ENCODE measurements around the gene GJC1. TPM values are rescaled to one million over a fixed set of nuclear protein-coding genes. Genes with fewer than 3 reads are reported as not detected.

The GJC1 gene
- total and polyA plus RNA-seq, 2 donors (not counting 1 experiment from before 2014, with no cell fraction given): 33.9 to 97.3 TPM

DNA sequence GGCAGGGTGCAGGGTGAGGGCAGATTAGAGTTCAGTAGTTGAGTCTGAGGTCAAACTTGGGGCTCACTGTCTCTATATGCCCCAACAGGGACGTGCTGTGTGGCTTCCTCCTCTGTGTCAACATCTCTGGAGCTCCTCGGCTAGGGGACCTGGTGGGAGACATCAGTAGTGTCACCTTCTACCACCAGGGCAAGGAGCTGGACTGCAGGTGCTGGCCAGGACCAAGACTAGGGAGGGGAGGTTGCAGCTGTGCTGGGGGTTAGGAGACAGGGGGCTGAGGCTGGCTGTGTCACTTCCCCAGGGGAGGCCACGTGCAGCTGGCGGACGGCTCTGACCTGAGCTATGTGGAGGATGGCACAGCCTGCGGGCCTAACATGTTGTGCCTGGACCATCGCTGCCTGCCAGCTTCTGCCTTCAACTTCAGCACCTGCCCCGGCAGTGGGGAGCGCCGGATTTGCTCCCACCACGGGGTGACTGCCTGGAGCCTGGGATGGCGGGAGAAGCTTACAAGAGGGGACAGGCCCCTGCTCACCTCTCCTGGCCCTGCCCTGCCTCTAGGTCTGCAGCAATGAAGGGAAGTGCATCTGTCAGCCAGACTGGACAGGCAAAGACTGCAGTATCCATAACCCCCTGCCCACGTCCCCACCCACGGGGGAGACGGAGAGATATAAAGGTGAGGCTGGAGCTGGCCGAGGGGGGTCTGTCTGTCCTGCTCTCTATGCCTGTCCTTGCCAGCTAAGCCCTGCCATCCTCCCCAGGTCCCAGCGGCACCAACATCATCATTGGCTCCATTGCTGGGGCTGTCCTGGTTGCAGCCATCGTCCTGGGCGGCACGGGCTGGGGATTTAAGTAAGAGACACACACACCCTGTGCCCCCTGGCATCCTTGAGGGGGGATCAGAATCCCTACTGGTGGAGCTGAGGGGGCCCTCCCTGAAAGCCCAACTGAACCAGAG, 52.4 kb downstream of the GJC1 start:
- Histone ChIP-seq H3K79me2 (ENCODE audit: control insufficient read depth, insufficient read depth, low read length) (no peaks in the 10 kb centered on the region), H3K4me2 (ENCODE audit: extremely low read depth, insufficient read depth, low read length) (no peak overlapping the region), H3K4me3 (replicated peaks in 1 of 4; ENCODE audit: control extremely low read depth in 1 of 4, insufficient read depth in 1 of 4, low read depth in 3 of 4, low read length in 4 of 4) (no peak overlapping the region), H3K4me1 (ENCODE audit: control insufficient read depth, extremely low read depth, insufficient read depth, low read length) (peaks cover 7% of the 10 kb centered on the region), H4K20me1 (ENCODE audit: control insufficient read depth, extremely low read depth, insufficient read depth, low read length) (no peaks in the 10 kb centered on the region), H3K27ac (ENCODE audit: insufficient read depth, low read length) (no peak overlapping the region), H2AFZ (ENCODE audit: low read length) (no peak overlapping the region), H3K36me3 (ENCODE audit: control insufficient read depth, insufficient read depth, low read length) (no peaks in the 10 kb centered on the region), H3K27me3 (ENCODE audit: control insufficient read depth, insufficient read depth, low read length) (no peaks in the 10 kb centered on the region), H3K9ac (ENCODE audit: insufficient read depth, low read length) (no peak overlapping the region), H3K9me3 (ENCODE audit: control insufficient read depth, insufficient read depth, low read depth, low read length) (no peaks in the 10 kb centered on the region)
- DNase-seq (ENCODE audit: low read depth in 2 of 2): no peak
- TF ChIP-seq, protein P1, sequence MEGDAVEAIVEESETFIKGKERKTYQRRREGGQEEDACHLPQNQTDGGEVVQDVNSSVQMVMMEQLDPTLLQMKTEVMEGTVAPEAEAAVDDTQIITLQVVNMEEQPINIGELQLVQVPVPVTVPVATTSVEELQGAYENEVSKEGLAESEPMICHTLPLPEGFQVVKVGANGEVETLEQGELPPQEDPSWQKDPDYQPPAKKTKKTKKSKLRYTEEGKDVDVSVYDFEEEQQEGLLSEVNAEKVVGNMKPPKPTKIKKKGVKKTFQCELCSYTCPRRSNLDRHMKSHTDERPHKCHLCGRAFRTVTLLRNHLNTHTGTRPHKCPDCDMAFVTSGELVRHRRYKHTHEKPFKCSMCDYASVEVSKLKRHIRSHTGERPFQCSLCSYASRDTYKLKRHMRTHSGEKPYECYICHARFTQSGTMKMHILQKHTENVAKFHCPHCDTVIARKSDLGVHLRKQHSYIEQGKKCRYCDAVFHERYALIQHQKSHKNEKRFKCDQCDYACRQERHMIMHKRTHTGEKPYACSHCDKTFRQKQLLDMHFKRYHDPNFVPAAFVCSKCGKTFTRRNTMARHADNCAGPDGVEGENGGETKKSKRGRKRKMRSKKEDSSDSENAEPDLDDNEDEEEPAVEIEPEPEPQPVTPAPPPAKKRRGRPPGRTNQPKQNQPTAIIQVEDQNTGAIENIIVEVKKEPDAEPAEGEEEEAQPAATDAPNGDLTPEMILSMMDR (conservative IDR thresholded peaks at IDR 0.05 in 1 of 2, IDR thresholded peaks at IDR 0.05 in 1 of 2; ENCODE audit: low read depth in 1 of 2, low read length in 2 of 2): no peak
- TF ChIP-seq EZH2 (IDR thresholded peaks at IDR 0.05; ENCODE audit: low read length, missing control alignments): no peak

DNA sequence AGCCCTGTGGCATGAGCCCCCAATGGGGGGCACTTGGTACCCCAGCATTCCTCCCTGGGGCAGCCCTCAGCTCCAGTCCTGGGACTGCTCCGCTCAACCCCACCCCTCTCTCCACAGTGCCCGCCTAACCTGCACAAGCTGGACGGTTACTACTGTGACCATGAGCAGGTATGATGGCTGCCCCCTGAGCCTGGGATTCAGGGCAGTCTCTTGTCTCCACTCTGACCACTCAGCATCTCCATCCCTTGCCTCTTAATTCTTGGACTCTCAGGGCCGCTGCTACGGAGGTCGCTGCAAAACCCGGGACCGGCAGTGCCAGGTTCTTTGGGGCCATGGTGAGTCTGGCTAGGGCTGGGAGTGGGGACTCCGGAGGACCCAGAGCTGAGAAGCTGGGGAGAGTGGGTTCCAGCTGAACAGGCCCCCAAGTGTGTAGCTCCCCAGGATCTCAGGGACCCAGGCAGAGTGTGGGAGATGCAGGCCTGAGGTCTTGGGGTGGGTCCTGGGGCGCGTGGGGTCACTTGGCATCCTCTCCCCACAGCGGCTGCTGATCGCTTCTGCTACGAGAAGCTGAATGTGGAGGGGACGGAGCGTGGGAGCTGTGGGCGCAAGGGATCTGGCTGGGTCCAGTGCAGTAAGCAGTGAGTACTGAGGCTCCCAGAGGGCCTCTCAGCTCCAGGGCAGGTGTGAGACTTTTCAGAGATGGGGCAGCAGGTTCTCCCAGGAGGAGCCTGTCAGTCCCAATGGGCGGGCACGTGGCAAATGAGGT, 53.3 kb downstream of the GJC1 start:
- Histone ChIP-seq H3K79me2 (ENCODE audit: control insufficient read depth, insufficient read depth, low read length) (no peaks in the 10 kb centered on the region), H3K9ac (ENCODE audit: insufficient read depth, low read length) (no peak overlapping the region), H3K27me3 (ENCODE audit: control insufficient read depth, insufficient read depth, low read length) (no peaks in the 10 kb centered on the region), H3K4me3 (replicated peaks in 1 of 4; ENCODE audit: control extremely low read depth in 1 of 4, insufficient read depth in 1 of 4, low read depth in 3 of 4, low read length in 4 of 4) (no peak overlapping the region), H3K4me1 (ENCODE audit: control insufficient read depth, extremely low read depth, insufficient read depth, low read length) (peaks cover 7% of the 10 kb centered on the region), H3K27ac (ENCODE audit: insufficient read depth, low read length) (no peak overlapping the region), H3K36me3 (ENCODE audit: control insufficient read depth, insufficient read depth, low read length) (no peaks in the 10 kb centered on the region), H3K9me3 (ENCODE audit: control insufficient read depth, insufficient read depth, low read depth, low read length) (no peaks in the 10 kb centered on the region), H4K20me1 (ENCODE audit: control insufficient read depth, extremely low read depth, insufficient read depth, low read length) (no peaks in the 10 kb centered on the region), H2AFZ (ENCODE audit: low read length) (no peak overlapping the region), H3K4me2 (ENCODE audit: extremely low read depth, insufficient read depth, low read length) (no peak overlapping the region)
- TF ChIP-seq, protein P1 (conservative IDR thresholded peaks at IDR 0.05 in 1 of 2, IDR thresholded peaks at IDR 0.05 in 1 of 2; ENCODE audit: low read depth in 1 of 2, low read length in 2 of 2): no peak
- no peak for TF ChIP-seq EZH2 (IDR thresholded peaks at IDR 0.05; ENCODE audit: low read length, missing control alignments)
- no peak for DNase-seq (ENCODE audit: low read depth in 2 of 2)
